Neural progenitor cell (in vitro differentiated cells): ENCODE data around the gene CAGE1.

Source experiments
- CTCF ChIP-seq: fragments of 200-600 bp; sonication (generic); IDR thresholded peaks from 2 replicates; pipeline ENCODE4 v1.5.1; 2017; ENCODE audit warnings: antibody characterized with exemption, mild to moderate bottlenecking
- EZH2 ChIP-seq: fragments of 200-600 bp; sonication (generic); IDR thresholded peaks from 2 replicates; pipeline ENCODE4 v1.6.1; 2017; ENCODE audit warnings: antibody characterized with exemption, mild to moderate bottlenecking, moderate library complexity
- EZH2phosphoT487 ChIP-seq: fragments of 200-600 bp; sonication (generic); IDR thresholded peaks from 2 replicates; pipeline ENCODE4 v1.6.1; 2017; ENCODE audit warnings: antibody characterized with exemption

- TF ChIP-seq CTCF (no peak), EZH2 (no peak), EZH2phosphoT487 (no peak)
These were observed 78.4 kb downstream of the CAGE1 start for GRCh38 chr6:7311176-7311575.
